Cardiac muscle cell (in vitro differentiated cells and primary cell): ENCODE results near the gene TMTC1. TPM values are rescaled to one million over a fixed set of nuclear protein-coding genes. Genes with fewer than 3 reads are reported as not detected.
A peak's percentile ranks its signal among the peaks of the same experiment; 100 is the strongest.

ENCODE experiments used
- DNase-seq, 2 donors: peaks; one replicate each; pipeline versions ENCODE4 v3.0.0 to v3.0.0-alpha.2; 2010 to 2017; ENCODE audit warnings: low read depth in 1 of 2, low spot score in 1 of 2
- H3K27ac ChIP-seq: fragments of 200-600 bp; sonication (generic); 2 replicates; pipeline ENCODE4 v1.5.1; 2016
- H3K27me3 ChIP-seq: fragments of 200-600 bp; sonication (generic); 2 replicates; pipeline ENCODE4 v1.6.0; 2016; ENCODE audit warnings: control low read depth
- H3K36me3 ChIP-seq: fragments of 200-600 bp; sonication (generic); 2 replicates; pipeline ENCODE4 v1.5.1; 2016; ENCODE audit warnings: control low read depth
- H3K4me1 ChIP-seq: fragments of 200-600 bp; sonication (generic); 2 replicates; pipeline ENCODE4 v1.8.1; 2017; ENCODE audit warnings: low read depth, mild to moderate bottlenecking, mixed run types
- H3K4me3 ChIP-seq: fragments of 200-600 bp; sonication (generic); 2 replicates; pipeline ENCODE4 v1.5.1; 2016; ENCODE audit warnings: mild to moderate bottlenecking
- H3K9me3 ChIP-seq: fragments of 200-600 bp; sonication (generic); 2 replicates; pipeline ENCODE4 v1.5.1; 2017; ENCODE audit warnings: low read depth, mild to moderate bottlenecking, control low read depth
- polyA plus RNA-seq: library from polyadenylated mRNA; unstranded; fragments of >200 nt; fragmentation: Nextera tagmentation; extraction: Ambion mirVana; gene quantifications from 2 replicates; pipeline ENCODE4 v1.2.1, GENCODE V29; 2016
- total RNA-seq: library from RNA; depleted of rRNA; stranded (reverse); fragments of >200 nt; gene quantifications from 2 replicates; pipeline ENCODE4 v1.2.3, GENCODE V29; 2016
- TF ChIP-seq, protein P1 (sequence below): IDR thresholded peaks from 2 replicates; pipeline ENCODE4 v1.5.1; 2012; ENCODE audit warnings: low read depth, mild to moderate bottlenecking, low read length

TMTC1 gene
- total and polyA plus RNA-seq, 2 experiments from 2014 or later = 16.0 to 25.3 TPM

GRCh38 chr12:29681370-29681769, 102.4 kb downstream of the TMTC1 start:
- TF ChIP-seq, protein P1, sequence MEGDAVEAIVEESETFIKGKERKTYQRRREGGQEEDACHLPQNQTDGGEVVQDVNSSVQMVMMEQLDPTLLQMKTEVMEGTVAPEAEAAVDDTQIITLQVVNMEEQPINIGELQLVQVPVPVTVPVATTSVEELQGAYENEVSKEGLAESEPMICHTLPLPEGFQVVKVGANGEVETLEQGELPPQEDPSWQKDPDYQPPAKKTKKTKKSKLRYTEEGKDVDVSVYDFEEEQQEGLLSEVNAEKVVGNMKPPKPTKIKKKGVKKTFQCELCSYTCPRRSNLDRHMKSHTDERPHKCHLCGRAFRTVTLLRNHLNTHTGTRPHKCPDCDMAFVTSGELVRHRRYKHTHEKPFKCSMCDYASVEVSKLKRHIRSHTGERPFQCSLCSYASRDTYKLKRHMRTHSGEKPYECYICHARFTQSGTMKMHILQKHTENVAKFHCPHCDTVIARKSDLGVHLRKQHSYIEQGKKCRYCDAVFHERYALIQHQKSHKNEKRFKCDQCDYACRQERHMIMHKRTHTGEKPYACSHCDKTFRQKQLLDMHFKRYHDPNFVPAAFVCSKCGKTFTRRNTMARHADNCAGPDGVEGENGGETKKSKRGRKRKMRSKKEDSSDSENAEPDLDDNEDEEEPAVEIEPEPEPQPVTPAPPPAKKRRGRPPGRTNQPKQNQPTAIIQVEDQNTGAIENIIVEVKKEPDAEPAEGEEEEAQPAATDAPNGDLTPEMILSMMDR = no peak

DNA sequence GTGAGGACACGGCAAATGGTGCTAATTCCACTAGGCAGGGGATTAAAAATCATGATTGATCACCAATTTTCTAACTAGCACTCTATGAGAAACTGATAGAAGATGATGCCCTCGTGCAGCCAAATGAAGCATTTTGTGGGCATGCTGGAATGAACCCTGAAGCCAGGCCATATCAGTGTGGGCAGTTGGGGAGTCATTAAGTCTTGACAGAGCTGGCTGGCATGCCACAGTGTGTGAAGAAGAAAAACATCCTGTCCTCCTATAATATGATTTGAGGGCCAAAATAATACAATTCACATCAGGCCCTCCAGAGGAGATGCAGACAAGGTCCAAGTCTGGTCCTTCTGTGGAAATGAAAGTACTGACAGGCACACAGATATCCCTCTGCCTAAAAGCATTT, 107.1 kb downstream of the TMTC1 start:
- no peaks in the 10 kb centered on the region for H3K9me3 ChIP-seq
- DNase-seq = no peak
- no peak overlapping the region for H3K4me3 ChIP-seq
- H3K27me3 ChIP-seq = no peaks in the 10 kb centered on the region
- TF ChIP-seq, protein P1 = no peak
- no peak overlapping the region for H3K27ac ChIP-seq
- no peaks in the 10 kb centered on the region for H3K4me1 ChIP-seq
- H3K36me3 ChIP-seq = no peaks in the 10 kb centered on the region

More at GRCh38 chr12:29681370-29681769, 102.4 kb downstream of the TMTC1 start:
- H3K27me3 ChIP-seq = no peaks in the 10 kb centered on the region
- peak in 1 of 2 donors; percentile 32 for DNase-seq
- no peak overlapping the region for H3K27ac ChIP-seq
- no peaks in the 10 kb centered on the region for H3K4me1 ChIP-seq
- no peak overlapping the region for H3K4me3 ChIP-seq
- no peaks in the 10 kb centered on the region for H3K36me3 ChIP-seq
- no peaks in the 10 kb centered on the region for H3K9me3 ChIP-seq

GRCh38 chr12:29674463-29674862, 109.3 kb downstream of the TMTC1 start:
- no peak for DNase-seq
- no peaks in the 10 kb centered on the region for H3K27me3 ChIP-seq
- TF ChIP-seq, protein P1 = no peak
- no peaks in the 10 kb centered on the region for H3K4me1 ChIP-seq
- no peaks in the 10 kb centered on the region for H3K36me3 ChIP-seq
- no peaks in the 10 kb centered on the region for H3K9me3 ChIP-seq
- no peak overlapping the region for H3K27ac ChIP-seq
- H3K4me3 ChIP-seq = no peak overlapping the region

GRCh38 chr12:29673346-29673745, 110.4 kb downstream of the TMTC1 start:
- no peak overlapping the region for H3K27ac ChIP-seq
- peak in 1 of 2 donors; percentile 38 for DNase-seq
- TF ChIP-seq, protein P1 = no peak
- H3K4me1 ChIP-seq = no peaks in the 10 kb centered on the region
- H3K36me3 ChIP-seq = no peaks in the 10 kb centered on the region
- no peaks in the 10 kb centered on the region for H3K27me3 ChIP-seq
- H3K9me3 ChIP-seq = no peaks in the 10 kb centered on the region
- no peak overlapping the region for H3K4me3 ChIP-seq

GRCh38 chr12:29672580-29672979, 111.2 kb downstream of the TMTC1 start:
- Histone ChIP-seq H3K27me3 (no peaks in the 10 kb centered on the region), H3K9me3 (no peaks in the 10 kb centered on the region), H3K36me3 (no peaks in the 10 kb centered on the region), H3K4me3 (no peak overlapping the region), H3K27ac (no peak overlapping the region), H3K4me1 (no peaks in the 10 kb centered on the region)
- no peak for DNase-seq
- TF ChIP-seq, protein P1 = no peak

DNA sequence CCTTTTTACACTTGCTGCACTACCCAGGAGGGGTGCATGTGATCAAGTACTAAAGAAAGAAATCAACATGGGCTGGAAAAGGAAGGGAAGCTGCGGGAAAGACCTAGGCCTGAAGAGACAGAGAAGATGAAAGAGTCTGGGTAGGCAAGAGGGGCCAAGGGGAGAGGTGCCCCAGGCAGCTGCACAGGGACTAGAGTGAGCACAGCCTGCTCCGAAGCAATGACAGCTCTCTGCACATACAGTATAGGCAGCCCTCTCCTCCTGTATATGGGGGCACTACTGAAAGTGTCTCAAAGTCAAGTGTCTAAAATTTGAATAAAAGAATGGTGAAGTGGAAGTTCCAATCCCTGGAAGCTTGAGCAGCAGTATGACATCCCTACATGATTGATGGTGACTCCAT, 112.0 kb downstream of the TMTC1 start:
- no peak for DNase-seq
- H3K9me3 ChIP-seq = no peaks in the 10 kb centered on the region
- no peaks in the 10 kb centered on the region for H3K27me3 ChIP-seq
- H3K4me1 ChIP-seq = no peaks in the 10 kb centered on the region
- no peak overlapping the region for H3K4me3 ChIP-seq
- TF ChIP-seq, protein P1 = no peak
- no peak overlapping the region for H3K27ac ChIP-seq
- H3K36me3 ChIP-seq = no peaks in the 10 kb centered on the region
